Endothelial cell of umbilical vein (primary cell): ENCODE data around the gene ZNF79. TPM values are rescaled to one million over a fixed set of nuclear protein-coding genes. Genes with fewer than 3 reads are reported as not detected.

Source experiments
- BruUV-seq: library from RNA; stranded (reverse); fragments of 400-500 nt; replicated peaks from 2 replicates; lab custom pipeline; 2021; lab: Mats Ljungman, UMichigan
- CTCF ChIA-PET: fragments of 300-600, 350-600 bp; sonication (Branson Sonifier 250); formaldehyde crosslinking; loops from one replicate; lab custom pipeline; 2021; ENCODE audit warnings: antibody characterized with exemption, inconsistent platforms; lab: Charles Lee
- POLR2A ChIA-PET: fragments of 300-600, 350-600 bp; sonication (Branson Sonifier 250); formaldehyde crosslinking; loops from one replicate; lab custom pipeline; 2021; ENCODE audit warnings: antibody characterized with exemption, inconsistent platforms; lab: Charles Lee
- DNase-seq: peaks from one replicate; pipeline ENCODE4 v3.0.0-alpha.2; 2011; ENCODE audit warnings: low read depth, low spot score
- FAIRE-seq: peaks from 2 replicates; lab custom pipeline; 2011; peaks lifted over from hg19 to GRCh38; lab: Jason Lieb, UNC
- H2AFZ ChIP-seq: 2 replicates; pipeline ENCODE4 v1.6.0; 2012; ENCODE audit warnings: low read depth, low read length, control low read depth, inconsistent platforms
- H3K27ac ChIP-seq: 2 replicates; pipeline ENCODE4 v1.5.1; 2011; ENCODE audit warnings: low read depth, mild to moderate bottlenecking, control low read depth, low read length, moderate library complexity; ENCODE audit not compliant: insufficient read depth
- H3K27me3 ChIP-seq, 2 experiments: 2 replicates each; pipeline versions ENCODE4 v1.6.0 to v1.6.1; 2011; ENCODE audit warnings: low read length in 2 of 2, mixed read lengths in 1 of 2; ENCODE audit not compliant: control insufficient read depth in 2 of 2, insufficient read depth in 2 of 2
- H3K36me3 ChIP-seq, 2 experiments: 2 replicates in 1 of 2; 3 replicates in 1 of 2; pipeline ENCODE4 v1.5.1; 2011; ENCODE audit warnings: low read length in 2 of 2, mild to moderate bottlenecking in 1 of 2, moderate library complexity in 1 of 2; ENCODE audit not compliant: control insufficient read depth in 2 of 2, insufficient read depth in 2 of 2; ENCODE audit errors: extremely low read depth in 1 of 2
- H3K4me1 ChIP-seq: 3 replicates; pipeline ENCODE4 v1.5.1; 2011; ENCODE audit warnings: mild to moderate bottlenecking, low read length; ENCODE audit not compliant: control insufficient read depth, insufficient read depth; ENCODE audit errors: extremely low read depth
- H3K4me2 ChIP-seq: 2 replicates; pipeline ENCODE4 v1.6.1; 2011; ENCODE audit warnings: low read length, control low read depth, mixed read lengths; ENCODE audit not compliant: insufficient read depth
- H3K4me3 ChIP-seq, 3 experiments: fragments of 200-600 bp in 1 of 3; sonication (generic), shearing (Covaris generic) in 1 of 3; replicated peaks in 1 of 3; 2 replicates each; pipeline ENCODE4 v1.5.1; 2011 to 2016; ENCODE audit warnings: control low read depth in 3 of 3, low read length in 3 of 3, mild to moderate bottlenecking in 2 of 3, inconsistent platforms in 1 of 3, low read depth in 1 of 3, moderate library complexity in 1 of 3; ENCODE audit not compliant: insufficient read depth in 1 of 3
- H3K79me2 ChIP-seq: 2 replicates; pipeline ENCODE4 v1.6.0; 2012; ENCODE audit warnings: low read length, inconsistent platforms; ENCODE audit not compliant: control insufficient read depth, insufficient read depth
- H3K9ac ChIP-seq: replicated peaks from 2 replicates; pipeline ENCODE3; 2011; ENCODE audit warnings: low read length, control low read depth; ENCODE audit not compliant: insufficient read depth; ENCODE audit errors: extremely low read depth
- H3K9me1 ChIP-seq: replicated peaks from 3 replicates; pipeline ENCODE4 v1.6.0; 2011; ENCODE audit warnings: mild to moderate bottlenecking, low read length; ENCODE audit not compliant: control insufficient read depth, insufficient read depth; ENCODE audit errors: extremely low read depth
- H3K9me3 ChIP-seq: replicated peaks from 2 replicates; pipeline ENCODE4 v1.5.1; 2012; ENCODE audit warnings: low read length, inconsistent platforms; ENCODE audit not compliant: control insufficient read depth, insufficient read depth
- H4K20me1 ChIP-seq: replicated peaks from 2 replicates; pipeline ENCODE3; 2011; ENCODE audit warnings: mild to moderate bottlenecking, low read length; ENCODE audit not compliant: control insufficient read depth, insufficient read depth; ENCODE audit errors: extremely low read depth
- EZH2 ChIP-seq: IDR thresholded peaks from 2 replicates; pipeline ENCODE4 v1.6.1; 2012; ENCODE audit warnings: borderline replicate concordance, low read depth, mild to moderate bottlenecking, moderate library complexity, low read length, inconsistent platforms; ENCODE audit not compliant: severe bottlenecking
- FOS ChIP-seq: IDR thresholded peaks from 2 replicates; pipeline ENCODE4 v1.6.1; 2011; ENCODE audit warnings: mild to moderate bottlenecking, low read length, moderate library complexity, borderline replicate concordance; ENCODE audit not compliant: insufficient read depth
- GATA2 ChIP-seq: IDR thresholded peaks from 2 replicates; pipeline ENCODE4 v1.7.0; 2011; ENCODE audit warnings: low read depth, mild to moderate bottlenecking, moderate library complexity, mixed read lengths, low read length; ENCODE audit not compliant: insufficient read length, insufficient read depth
- JUN ChIP-seq: IDR thresholded peaks from 2 replicates; pipeline ENCODE4 v1.6.1; 2011; ENCODE audit warnings: borderline replicate concordance, low read depth; ENCODE audit not compliant: insufficient read length, insufficient read depth
- MAX ChIP-seq: IDR thresholded peaks from 2 replicates; pipeline ENCODE4 v1.6.1; 2011; ENCODE audit not compliant: insufficient read depth, insufficient read length
- MYC ChIP-seq: IDR thresholded peaks from one replicate; pipeline ENCODE4 v1.6.1; 2011; ENCODE audit warnings: mild to moderate bottlenecking, low read depth, low read length
- POLR2A ChIP-seq: IDR thresholded peaks from 2 replicates; pipeline ENCODE4 v1.6.1; 2012; ENCODE audit warnings: low read depth, mild to moderate bottlenecking, control low read depth, low read length
- POLR2AphosphoS5 ChIP-seq: IDR thresholded peaks from 2 replicates; pipeline ENCODE4 v1.6.1; 2012; ENCODE audit warnings: low read depth, mild to moderate bottlenecking, control low read depth, low read length, moderate library complexity; ENCODE audit not compliant: insufficient read depth
- dilution Hi-C: fragments of 300-500 bp; cut with MboI; formaldehyde crosslinking; loops from one replicate; pipeline ENCODE4 v1.15.0; 2019; ENCODE audit warnings: low sequenced_read_pairs; ENCODE audit not compliant: extremely low pct_ligation_motif_present
- intact Hi-C: fragments of 100-400 bp; cut with micrococcal nuclease; formaldehyde crosslinking; loops from one replicate; pipeline ENCODE4 v1.10.0; 2022
- polyA plus RNA-seq, 4 experiments: library from polyadenylated mRNA; depleted of rRNA in 3 of 4; stranded (reverse) in 3 of 4; unstranded in 1 of 4; fragments of >200 nt; gene quantifications; 2 replicates each; pipeline versions ENCODE4 v1.2.1 to v1.2.3, GENCODE V29; 2011 to 2012; ENCODE audit warnings: missing spikeins in 1 of 4
- total RNA-seq: library from RNA; stranded (reverse); gene quantifications from 2 replicates; pipeline ENCODE4 v1.2.3, GENCODE V29; 2021
- TF ChIP-seq, protein P1 (sequence below), 2 donors: IDR thresholded peaks; 1 replicate in 1 of 2; 2 replicates in 1 of 2; pipeline ENCODE4 v1.5.1; 2011; ENCODE audit warnings: low read length in 2 of 2, mild to moderate bottlenecking in 2 of 2, moderate library complexity in 2 of 2, control low read depth in 1 of 2, inconsistent platforms in 1 of 2, low read depth in 1 of 2; ENCODE audit not compliant: insufficient read depth in 1 of 2; ENCODE audit errors: extremely low read depth in 1 of 2

The ZNF79 gene
- total and polyA plus RNA-seq, 2 donors (not counting 3 experiments of a cell fraction or from before 2014, with no cell fraction given), result 6.3 to 10.6 TPM

DNA sequence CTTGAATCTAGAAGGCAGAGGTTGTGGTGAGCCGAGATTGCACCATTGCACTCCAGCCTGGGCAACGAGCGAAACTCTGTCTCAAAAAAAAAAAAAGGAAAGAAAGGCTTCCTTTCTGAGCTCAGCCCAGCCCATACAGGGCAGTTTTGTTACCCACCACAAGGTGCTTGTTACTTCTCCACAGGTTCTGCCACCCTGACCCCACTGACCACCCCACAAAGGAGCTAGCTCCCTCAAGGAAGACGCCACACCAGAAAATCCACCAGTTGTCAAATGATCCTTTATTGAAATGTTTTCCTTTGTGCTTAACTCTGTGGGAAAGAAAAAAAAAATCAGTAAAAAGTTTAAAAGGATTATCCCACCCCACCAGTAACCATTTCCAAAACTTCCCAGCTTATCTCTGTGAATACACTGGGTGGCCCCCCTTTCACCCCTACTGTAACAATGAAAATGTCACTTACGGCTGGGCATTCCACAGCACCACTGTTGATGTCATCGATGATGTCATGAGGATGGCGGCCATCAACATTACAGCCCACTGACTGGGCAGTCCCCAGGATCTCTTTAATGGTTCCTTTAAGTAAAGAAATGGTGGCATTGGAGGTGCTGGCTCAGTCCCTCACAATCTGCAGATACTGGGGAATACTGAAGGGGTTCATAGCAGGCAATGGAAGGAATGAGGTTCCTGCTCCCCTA lies 23.4 kb downstream of the ZNF79 start:
- FAIRE-seq, result no peak
- dilution Hi-C loops, result no loop called here
- Histone ChIP-seq H3K36me3 (peaks cover 36 to 41% of the 10 kb centered on the region in 2 experiments), H3K27me3 (no peaks in the 10 kb centered on the region), H3K79me2 (peaks cover 34% of the 10 kb centered on the region), H3K9me3 (peaks cover 3% of the 10 kb centered on the region), H3K4me3 (no peak overlapping the region), H2AFZ (no peak overlapping the region), H3K27ac (no peak overlapping the region), H3K4me2 (no peak overlapping the region), H3K9ac (no peak overlapping the region), H3K4me1 (peaks cover 19% of the 10 kb centered on the region), H4K20me1 (no peaks in the 10 kb centered on the region), H3K9me1 (no peaks in the 10 kb centered on the region)
- no peak for TF ChIP-seq EZH2
- no peak for TF ChIP-seq JUN
- TF ChIP-seq, protein P1, sequence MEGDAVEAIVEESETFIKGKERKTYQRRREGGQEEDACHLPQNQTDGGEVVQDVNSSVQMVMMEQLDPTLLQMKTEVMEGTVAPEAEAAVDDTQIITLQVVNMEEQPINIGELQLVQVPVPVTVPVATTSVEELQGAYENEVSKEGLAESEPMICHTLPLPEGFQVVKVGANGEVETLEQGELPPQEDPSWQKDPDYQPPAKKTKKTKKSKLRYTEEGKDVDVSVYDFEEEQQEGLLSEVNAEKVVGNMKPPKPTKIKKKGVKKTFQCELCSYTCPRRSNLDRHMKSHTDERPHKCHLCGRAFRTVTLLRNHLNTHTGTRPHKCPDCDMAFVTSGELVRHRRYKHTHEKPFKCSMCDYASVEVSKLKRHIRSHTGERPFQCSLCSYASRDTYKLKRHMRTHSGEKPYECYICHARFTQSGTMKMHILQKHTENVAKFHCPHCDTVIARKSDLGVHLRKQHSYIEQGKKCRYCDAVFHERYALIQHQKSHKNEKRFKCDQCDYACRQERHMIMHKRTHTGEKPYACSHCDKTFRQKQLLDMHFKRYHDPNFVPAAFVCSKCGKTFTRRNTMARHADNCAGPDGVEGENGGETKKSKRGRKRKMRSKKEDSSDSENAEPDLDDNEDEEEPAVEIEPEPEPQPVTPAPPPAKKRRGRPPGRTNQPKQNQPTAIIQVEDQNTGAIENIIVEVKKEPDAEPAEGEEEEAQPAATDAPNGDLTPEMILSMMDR (IDR thresholded peaks at IDR 0.05; ENCODE audit: extremely low read depth in 1 of 2, insufficient read depth in 1 of 2, low read depth in 1 of 2, low read length in 2 of 2), result no peak
- TF ChIP-seq POLR2AphosphoS5, result no peak
- TF ChIP-seq MAX, result no peak
- TF ChIP-seq MYC, result no peak
- TF ChIP-seq POLR2A, result no peak
- TF ChIP-seq GATA2, result no peak
- no peak for TF ChIP-seq FOS
- POLR2A ChIA-PET, result interaction anchor here (1.0 kb wide), 1 partner anchor 26 kb away, joined by 3 read pairs; no protein-coding TSS in a partner anchor
- no TSS peak for BruUV-seq
- no peak for DNase-seq
- CTCF ChIA-PET, result interaction anchor here (1.2 to 1.3 kb wide), 2 partner anchors 23 to 51 kb away, joined by 3 read pairs; partner anchors contain the start of genes SLC2A8 and ZNF79
- intact Hi-C loops, result no loop called here
